Measurements from ENCODE around the gene CFAP299.

DNA sequence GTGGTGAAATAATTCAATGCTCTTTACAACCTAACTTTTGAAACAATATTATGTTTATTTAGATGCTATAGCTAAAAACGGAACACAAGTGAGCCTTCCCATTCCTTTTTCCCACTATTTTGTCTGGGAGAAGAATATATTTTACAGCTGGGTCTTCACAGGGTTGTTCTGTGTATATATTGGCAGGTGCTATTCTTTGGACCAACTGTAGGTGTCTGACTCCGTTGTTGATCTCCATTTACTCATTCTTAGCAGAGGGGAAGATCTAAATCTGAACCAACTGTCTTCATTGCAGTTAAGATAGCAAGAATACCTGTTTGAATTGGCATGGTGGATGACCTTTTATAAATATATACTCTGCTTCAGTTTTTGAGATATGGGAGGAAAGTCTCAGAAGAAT lies 257.4 kb downstream of the CFAP299 start:
- TF ChIP-seq POLR2A (IDR thresholded peaks at IDR 0.05) (no peak), CTCF (IDR thresholded peaks at IDR 0.05) (no peak), EP300 (IDR thresholded peaks at IDR 0.05) (no peak), POLR2AphosphoS5 (IDR thresholded peaks at IDR 0.05) (no peak)
